ENCODE measurements around the gene PRELP. TPM values are rescaled to one million over a fixed set of nuclear protein-coding genes. Genes with fewer than 3 reads are reported as not detected.

PRELP gene
- total RNA-seq, 1 experiment from 2014 or later, result not detected

GRCh38 chr1:203435615-203436014 lies 40.0 kb upstream of the PRELP start:
- intact Hi-C loops (cut with micrococcal nuclease), result no loop called here
- Histone ChIP-seq H3K4me2 (ENCODE audit: low read length) (no peak overlapping the region), H3K9ac (ENCODE audit: low read length) (no peak overlapping the region), H3K36me3 (ENCODE audit: low read depth, low read length) (no peaks in the 10 kb centered on the region), H3K4me1 (ENCODE audit: insufficient read depth, low read length) (no peaks in the 10 kb centered on the region), H3K9me3 (ENCODE audit: low read length) (no peaks in the 10 kb centered on the region), H3K79me2 (ENCODE audit: low read length) (no peaks in the 10 kb centered on the region), H3F3A (ENCODE audit: low read length, unreplicated experiment) (no peaks in the 10 kb centered on the region), H3K27ac (ENCODE audit: low read length) (no peak overlapping the region), H4K20me1 (ENCODE audit: low read length) (no peaks in the 10 kb centered on the region), H3K27me3 (ENCODE audit: low read length) (peaks cover 59% of the 10 kb centered on the region), H2AFZ (ENCODE audit: low read length) (no peak overlapping the region), H3K9me2 (replicated peaks; ENCODE audit: low read length) (no peaks in the 10 kb centered on the region), H3K4me3 (ENCODE audit: low read length) (no peak overlapping the region)
- CTCF ChIA-PET, result no interaction called here
- no peak for DNase-seq
- POLR2A ChIA-PET (ENCODE audit: unreplicated experiment), result no interaction called here
- no peak for TF ChIP-seq EZH2phosphoT487 (IDR thresholded peaks at IDR 0.05; ENCODE audit: borderline replicate concordance, low read length)
- no peak for TF ChIP-seq EZH2 (IDR thresholded peaks at IDR 0.05; ENCODE audit: low read length, unreplicated experiment)
- no peak for TF ChIP-seq CTCF (conservative IDR thresholded peaks at IDR 0.05; ENCODE audit: low read depth, low read length)
- no peak for ATAC-seq
- no TSS peak for BruUV-seq (replicated peaks)

GRCh38 chr1:203437696-203438315 lies 37.8 kb upstream of the PRELP start:
- Histone ChIP-seq H3K27ac (ENCODE audit: low read length) (no peak overlapping the region), H3K4me2 (ENCODE audit: low read length) (no peak overlapping the region), H3K9me2 (replicated peaks; ENCODE audit: low read length) (no peaks in the 10 kb centered on the region), H3K79me2 (ENCODE audit: low read length) (no peaks in the 10 kb centered on the region), H3K27me3 (ENCODE audit: low read length) (peaks cover 60% of the 10 kb centered on the region), H4K20me1 (ENCODE audit: low read length) (no peaks in the 10 kb centered on the region), H3K9me3 (ENCODE audit: low read length) (no peaks in the 10 kb centered on the region), H3F3A (ENCODE audit: low read length, unreplicated experiment) (no peaks in the 10 kb centered on the region), H3K4me3 (ENCODE audit: low read length) (no peak overlapping the region), H3K4me1 (ENCODE audit: insufficient read depth, low read length) (no peaks in the 10 kb centered on the region), H3K9ac (ENCODE audit: low read length) (no peak overlapping the region), H2AFZ (ENCODE audit: low read length) (no peak overlapping the region), H3K36me3 (ENCODE audit: low read depth, low read length) (no peaks in the 10 kb centered on the region)
- ChIA-PET POLR2A (ENCODE audit: unreplicated experiment) (no interaction called here), CTCF (no interaction called here)
- ATAC-seq, result no peak
- BruUV-seq (replicated peaks), result no TSS peak
- intact Hi-C loops (cut with micrococcal nuclease), result no loop called here
- no peak for DNase-seq
- no peak for TF ChIP-seq EZH2 (IDR thresholded peaks at IDR 0.05; ENCODE audit: low read length, unreplicated experiment)
- TF ChIP-seq CTCF (conservative IDR thresholded peaks at IDR 0.05; ENCODE audit: low read depth, low read length), result no peak
- no peak for TF ChIP-seq EZH2phosphoT487 (IDR thresholded peaks at IDR 0.05; ENCODE audit: borderline replicate concordance, low read length)

GRCh38 chr1:203439131-203439730 lies 36.4 kb upstream of the PRELP start:
- H3K79me2 ChIP-seq (ENCODE audit: low read length), result no peaks in the 10 kb centered on the region
- ChIA-PET POLR2A (ENCODE audit: unreplicated experiment) (no interaction called here), CTCF (interaction anchor here (0.5 to 0.6 kb wide), 2 partner anchors 126 to 399 kb away, joined by 4 read pairs; no protein-coding TSS in a partner anchor)
- H3K4me3 ChIP-seq (ENCODE audit: low read length), result no peak overlapping the region
- no peaks in the 10 kb centered on the region for H3K9me2 ChIP-seq (replicated peaks; ENCODE audit: low read length)
- no peaks in the 10 kb centered on the region for H3F3A ChIP-seq (ENCODE audit: low read length, unreplicated experiment)
- H4K20me1 ChIP-seq (ENCODE audit: low read length), result no peaks in the 10 kb centered on the region
- no peaks in the 10 kb centered on the region for H3K9me3 ChIP-seq (ENCODE audit: low read length)
- DNase-seq (no peak), ATAC-seq (no peak)
- H3K9ac ChIP-seq (ENCODE audit: low read length), result no peak overlapping the region
- peaks cover 61% of the 10 kb centered on the region for H3K27me3 ChIP-seq (ENCODE audit: low read length)
- no peaks in the 10 kb centered on the region for H3K4me1 ChIP-seq (ENCODE audit: insufficient read depth, low read length)
- intact Hi-C loops (cut with micrococcal nuclease), result no loop called here
- no TSS peak for BruUV-seq (replicated peaks)
- H3K36me3 ChIP-seq (ENCODE audit: low read depth, low read length), result no peaks in the 10 kb centered on the region
- H3K4me2 ChIP-seq (ENCODE audit: low read length), result no peak overlapping the region
- no peak for TF ChIP-seq CTCF (conservative IDR thresholded peaks at IDR 0.05; ENCODE audit: low read depth, low read length)
- TF ChIP-seq EZH2 (IDR thresholded peaks at IDR 0.05; ENCODE audit: low read length, unreplicated experiment), result no peak
- no peak for TF ChIP-seq EZH2phosphoT487 (IDR thresholded peaks at IDR 0.05; ENCODE audit: borderline replicate concordance, low read length)
- no peak overlapping the region for H2AFZ ChIP-seq (ENCODE audit: low read length)
- H3K27ac ChIP-seq (ENCODE audit: low read length), result no peak overlapping the region
